Measurements from ENCODE around the gene ZBED6. TPM values are rescaled to one million over a fixed set of nuclear protein-coding genes. Genes with fewer than 3 reads are reported as not detected.
A peak's percentile ranks its signal among the peaks of the same experiment; 100 is the strongest.

The ZBED6 gene
- total and polyA plus RNA-seq, 2 of the 4 experiments (the other 2 are of a cell fraction): 3.8 to 26.2 TPM

DNA sequence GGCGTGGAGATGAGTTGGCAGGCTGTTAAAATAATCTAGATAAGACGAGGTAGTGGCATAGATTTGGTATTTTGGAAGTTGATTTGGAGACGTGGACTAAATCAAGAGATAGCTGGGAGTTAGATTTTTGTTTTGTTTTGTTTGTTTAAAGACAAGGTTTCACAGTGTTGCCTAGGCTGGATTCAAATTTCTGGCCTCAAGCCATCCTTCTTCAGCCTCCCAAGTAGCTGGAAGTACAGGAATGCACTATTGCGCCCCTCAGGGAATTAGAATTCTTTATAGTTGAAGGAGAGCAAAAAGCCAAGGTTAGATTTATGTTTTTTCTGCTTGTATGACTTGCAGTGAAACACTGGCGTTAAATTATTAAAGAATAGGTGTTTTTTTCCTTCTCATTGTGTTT is 43.7 kb downstream of the ZBED6 start:
- no TSS peak for BruUV-seq (replicated peaks)
- Histone ChIP-seq H3K4me1 (ENCODE audit: control insufficient read depth, insufficient read depth, low read length) (peaks cover 2% of the 10 kb centered on the region), H3K14ac (replicated peaks; ENCODE audit: low read depth, low read length) (no peak overlapping the region), H3K36me3 (ENCODE audit: control insufficient read depth, insufficient read depth, low read length) (peaks cover 49% of the 10 kb centered on the region), H2AK5ac (ENCODE audit: low read depth, low read length) (no peak overlapping the region), H2AK9ac (replicated peaks; ENCODE audit: low read depth, low read length, poor library complexity) (no peak overlapping the region), H2BK120ac (ENCODE audit: low read depth, low read length) (no peak overlapping the region), H3K9ac (ENCODE audit: low read depth, low read length) (no peak overlapping the region), H4K5ac (ENCODE audit: low read depth, low read length) (no peak overlapping the region), H2BK5ac (ENCODE audit: low read depth, low read length, poor library complexity, severe bottlenecking) (peak overlapping the region; percentile 58), H4K8ac (ENCODE audit: low read depth in 2 of 2, low read length in 2 of 2) (no peak overlapping the region), H3K4ac (ENCODE audit: low read depth, low read length) (no peak overlapping the region), H3K56ac (ENCODE audit: extremely low read depth, insufficient read depth, low read length) (no peak overlapping the region), H3K9me1 (ENCODE audit: insufficient read depth, low read length) (no peaks in the 10 kb centered on the region), H2BK15ac (ENCODE audit: low read depth, low read length) (no peak overlapping the region), H4K91ac (ENCODE audit: insufficient read depth, low read depth, low read length) (no peak overlapping the region), H3K27me3 (ENCODE audit: control insufficient read depth, insufficient read depth, low read length) (no peaks in the 10 kb centered on the region), H3K18ac (ENCODE audit: low read depth, low read length) (no peak overlapping the region), H3K4me2 (ENCODE audit: low read depth, low read length) (peak overlapping the region; percentile 74; the same call in 1 of the 2 replicates), H3K27ac (ENCODE audit: insufficient read depth, low read length) (peak overlapping the region; percentile 32; the same call in 1 of the 2 replicates), H3K23ac (ENCODE audit: low read depth, low read length) (no peak overlapping the region), H3K9me3 (ENCODE audit: control insufficient read depth, insufficient read depth, low read length) (no peaks in the 10 kb centered on the region), H3K79me1 (ENCODE audit: low read depth in 1 of 2, low read length in 2 of 2) (peaks cover 21 to 25% of the 10 kb centered on the region in 2 experiments), H3K4me3 (ENCODE audit: insufficient read depth, low read depth, low read length) (no peak overlapping the region), H4K20me1 (ENCODE audit: insufficient read depth, low read length) (peaks cover 4% of the 10 kb centered on the region), H2AFZ (replicated peaks; ENCODE audit: low read length, poor library complexity) (no peak overlapping the region), H2BK20ac (ENCODE audit: low read depth, low read length) (no peak overlapping the region)
- POLR2A ChIA-PET (ENCODE audit: unreplicated experiment): interaction anchor here (0.6 kb wide), 1 partner anchor 87 kb away, joined by 7 read pairs; no protein-coding TSS in a partner anchor
- dilution Hi-C loops (cut with HindIII; ENCODE audit: low sequenced_read_pairs, unreplicated experiment) (no loop called here), intact Hi-C loops (cut with micrococcal nuclease) (no loop called here), in situ Hi-C loops (cut with MboI; ENCODE audit: low sequenced_read_pairs) (no loop called here)
- WGBS, 2 experiments (ENCODE audit: extremely low coverage in 2 of 2, insufficient read length in 1 of 2): 100% methylated on average over 1 of the region's 5 CpGs; no CpG with 5 or more reads in 1 of the 2 experiments
- TF ChIP-seq CEBPB (IDR thresholded peaks at IDR 0.05; ENCODE audit: low read depth, low read length): no peak
- no peak for TF ChIP-seq POLR2A (IDR thresholded peaks at IDR 0.05; ENCODE audit: low read depth, low read length)
- TF ChIP-seq RFX5 (IDR thresholded peaks at IDR 0.05; ENCODE audit: low read depth, low read length): no peak
- no peak for TF ChIP-seq FOS (IDR thresholded peaks at IDR 0.05; ENCODE audit: low read depth, low read length)
- no peak for TF ChIP-seq CHD1 (IDR thresholded peaks at IDR 0.05; ENCODE audit: low read depth, low read length)
- TF ChIP-seq, protein P1, sequence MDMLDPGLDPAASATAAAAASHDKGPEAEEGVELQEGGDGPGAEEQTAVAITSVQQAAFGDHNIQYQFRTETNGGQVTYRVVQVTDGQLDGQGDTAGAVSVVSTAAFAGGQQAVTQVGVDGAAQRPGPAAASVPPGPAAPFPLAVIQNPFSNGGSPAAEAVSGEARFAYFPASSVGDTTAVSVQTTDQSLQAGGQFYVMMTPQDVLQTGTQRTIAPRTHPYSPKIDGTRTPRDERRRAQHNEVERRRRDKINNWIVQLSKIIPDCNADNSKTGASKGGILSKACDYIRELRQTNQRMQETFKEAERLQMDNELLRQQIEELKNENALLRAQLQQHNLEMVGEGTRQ (IDR thresholded peaks at IDR 0.05; ENCODE audit: low read depth, low read length): no peak
- TF ChIP-seq MAFK (IDR thresholded peaks at IDR 0.05; ENCODE audit: low read depth, low read length): no peak
- TF ChIP-seq MXI1 (IDR thresholded peaks at IDR 0.05; ENCODE audit: borderline replicate concordance, low read depth, low read length): no peak
- no peak for TF ChIP-seq RAD21 (IDR thresholded peaks at IDR 0.05; ENCODE audit: low read length)
- no peak for TF ChIP-seq SMC3 (IDR thresholded peaks at IDR 0.05; ENCODE audit: low read depth, low read length)
- no peak for TF ChIP-seq MAZ (IDR thresholded peaks at IDR 0.05; ENCODE audit: borderline replicate concordance, low read depth, low read length)
- TF ChIP-seq, protein P2, sequence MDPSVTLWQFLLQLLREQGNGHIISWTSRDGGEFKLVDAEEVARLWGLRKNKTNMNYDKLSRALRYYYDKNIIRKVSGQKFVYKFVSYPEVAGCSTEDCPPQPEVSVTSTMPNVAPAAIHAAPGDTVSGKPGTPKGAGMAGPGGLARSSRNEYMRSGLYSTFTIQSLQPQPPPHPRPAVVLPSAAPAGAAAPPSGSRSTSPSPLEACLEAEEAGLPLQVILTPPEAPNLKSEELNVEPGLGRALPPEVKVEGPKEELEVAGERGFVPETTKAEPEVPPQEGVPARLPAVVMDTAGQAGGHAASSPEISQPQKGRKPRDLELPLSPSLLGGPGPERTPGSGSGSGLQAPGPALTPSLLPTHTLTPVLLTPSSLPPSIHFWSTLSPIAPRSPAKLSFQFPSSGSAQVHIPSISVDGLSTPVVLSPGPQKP (IDR thresholded peaks at IDR 0.05; ENCODE audit: borderline replicate concordance, low read depth, low read length): no peak
- TF ChIP-seq, protein P3, sequence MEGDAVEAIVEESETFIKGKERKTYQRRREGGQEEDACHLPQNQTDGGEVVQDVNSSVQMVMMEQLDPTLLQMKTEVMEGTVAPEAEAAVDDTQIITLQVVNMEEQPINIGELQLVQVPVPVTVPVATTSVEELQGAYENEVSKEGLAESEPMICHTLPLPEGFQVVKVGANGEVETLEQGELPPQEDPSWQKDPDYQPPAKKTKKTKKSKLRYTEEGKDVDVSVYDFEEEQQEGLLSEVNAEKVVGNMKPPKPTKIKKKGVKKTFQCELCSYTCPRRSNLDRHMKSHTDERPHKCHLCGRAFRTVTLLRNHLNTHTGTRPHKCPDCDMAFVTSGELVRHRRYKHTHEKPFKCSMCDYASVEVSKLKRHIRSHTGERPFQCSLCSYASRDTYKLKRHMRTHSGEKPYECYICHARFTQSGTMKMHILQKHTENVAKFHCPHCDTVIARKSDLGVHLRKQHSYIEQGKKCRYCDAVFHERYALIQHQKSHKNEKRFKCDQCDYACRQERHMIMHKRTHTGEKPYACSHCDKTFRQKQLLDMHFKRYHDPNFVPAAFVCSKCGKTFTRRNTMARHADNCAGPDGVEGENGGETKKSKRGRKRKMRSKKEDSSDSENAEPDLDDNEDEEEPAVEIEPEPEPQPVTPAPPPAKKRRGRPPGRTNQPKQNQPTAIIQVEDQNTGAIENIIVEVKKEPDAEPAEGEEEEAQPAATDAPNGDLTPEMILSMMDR (conservative IDR thresholded peaks at IDR 0.05; ENCODE audit: low read depth, low read length): no peak
- TF ChIP-seq NFE2L2 (IDR thresholded peaks at IDR 0.05; ENCODE audit: low read depth, low read length): no peak
- no peak for TF ChIP-seq RCOR1 (IDR thresholded peaks at IDR 0.05; ENCODE audit: insufficient replicate concordance, low read length)
- TF ChIP-seq BHLHE40 (IDR thresholded peaks at IDR 0.05; ENCODE audit: low read depth, low read length): no peak
- peak; percentile 94 for ATAC-seq (ENCODE audit: low read depth)
- DNase-seq: peak; percentile 76
- CTCF ChIA-PET: no interaction called here

All from IMR-90 (cell line).